Ovary (tissue), 9 donors: Measurements from ENCODE around the gene CCDC86. TPM values are rescaled to one million over a fixed set of nuclear protein-coding genes. Genes with fewer than 3 reads are reported as not detected.

Experiments
- DNase-seq, 5 donors: peaks; one replicate each; pipeline ENCODE4 v3.0.0-alpha.2; 2019 to 2020
- H3K27ac ChIP-seq, 2 donors: fragments of 200-600 bp; one replicate each; pipeline versions ENCODE4 v1.5.1 to v1.8.0; 2019 to 2022
- H3K27me3 ChIP-seq: fragments of 200-600 bp; one replicate; pipeline ENCODE4 v1.8.0; 2022
- H3K36me3 ChIP-seq: fragments of 200-600 bp; sonication (generic); one replicate; pipeline ENCODE4 v1.5.1; 2019
- H3K4me1 ChIP-seq: one replicate; pipeline ENCODE4 v1.8.1; 2013; ENCODE audit warnings: mild to moderate bottlenecking, moderate library complexity; ENCODE audit not compliant: insufficient read depth
- H3K4me3 ChIP-seq: fragments of 200-600 bp; sonication (generic); one replicate; pipeline ENCODE4 v1.5.1; 2017
- H3K9me3 ChIP-seq, 2 donors: fragments of 200-600 bp in 1 of 2; sonication (generic) in 1 of 2; one replicate each; pipeline versions ENCODE4 v1.5.1 to v1.8.1; 2013 to 2019; ENCODE audit warnings: mild to moderate bottlenecking in 1 of 2, moderate library complexity in 1 of 2
- CTCF ChIP-seq, 3 donors: fragments of 450-650 bp in 2 of 3; fragments of 200-600 bp in 1 of 3; IDR thresholded peaks; one replicate each; pipeline versions ENCODE4 v1.5.1 to v1.8.0; 2016 to 2022; ENCODE audit warnings: antibody characterized with exemption in 3 of 3, mild to moderate bottlenecking in 1 of 3
- EP300 ChIP-seq: sonication (generic); formaldehyde crosslinking; IDR thresholded peaks from one replicate; pipeline ENCODE4 v1.6.1; 2017; ENCODE audit warnings: antibody characterized with exemption
- POLR2A ChIP-seq: fragments of 450-650 bp; IDR thresholded peaks from one replicate; pipeline ENCODE4 v1.6.1; 2017; ENCODE audit warnings: antibody characterized with exemption, mild to moderate bottlenecking, moderate library complexity
- WGBS, 3 donors: extraction: QIAGEN DNeasy Blood & Tissue Kit in 1 of 3; methylation state at CpG; one replicate each; pipeline versions ENCODE4 v1.1.5 to v1.1.7; 2013 to 2017; 5-methylcytosine and 5-hydroxymethylcytosine counted together
- intact Hi-C, 4 donors: fragments of 100-400 bp; cut with DNase I; formaldehyde crosslinking; loops; one replicate each; pipeline versions ENCODE4 v1.11.0 to v1.15.1; 2022 to 2023
- polyA plus RNA-seq, 2 donors: library from polyadenylated mRNA; stranded (reverse); fragments of 200-250 nt in 1 of 2; fragments of 350-450 nt in 1 of 2; fragmentation: Illumina TruSeq in 1 of 2; extraction: RNeasy Lipid Tissue Mini Kit (QIAGEN cat#74804) in 1 of 2; gene quantifications; one replicate each; pipeline ENCODE4 v1.2.3, GENCODE V29; 2013 to 2014
- total RNA-seq, 7 donors: library from RNA; depleted of rRNA in 2 of 7; stranded (reverse); fragments of >200 nt in 2 of 7; fragmentation: NEBNext Ultra II Directional in 3 of 7; extraction: Animal tissue kit (Norgen Biotek cat#: 25700) in 3 of 7; gene quantifications; one replicate each; pipeline versions ENCODE4 v1.1.0 to v1.2.4, GENCODE V29; 2016 to 2023
- donor health status: DM: no; HTN: no; CAD: no; lungs with moderate emphysema.
- donor health status: DM: no; HTN: no; CAD: no.
- donor health status: Bipolar disorder and iron deficiency.
- donor health status: DM: yes; HTN: yes; CAD: no.
- donor health status: DM: no; HTN: no; CAD: no.
- donor health status: DM: yes; HTN: yes; CAD: no.

The CCDC86 gene
- total and polyA plus RNA-seq, 9 donors = 7.0 to 32.9 (median 19.8) TPM

GRCh38 chr11:60845338-60845737 lies 3.4 kb downstream of the CCDC86 start:
- Histone ChIP-seq H3K36me3 (no peaks in the 10 kb centered on the region), H3K4me1 (peaks cover 16% of the 10 kb centered on the region), H3K4me3 (no peak overlapping the region), H3K27me3 (no peaks in the 10 kb centered on the region), H3K27ac (no peak overlapping the region), H3K9me3 (no peaks in the 10 kb centered on the region)
- intact Hi-C loops = loop anchor here in 1 of 4 donors (10.0 kb wide), 1 partner anchor 49 kb away; no protein-coding TSS in a partner anchor
- WGBS, 3 donors = 78 to 86% (median 82%) methylated on average over 8 of the region's 8 CpGs
- no peak for DNase-seq
- no peak for TF ChIP-seq EP300
- TF ChIP-seq CTCF (IDR thresholded peaks at IDR 0.05) = no peak
- no peak for TF ChIP-seq POLR2A

- Histone ChIP-seq H3K9me3 (no peaks in the 10 kb centered on the region), H3K27me3 (no peaks in the 10 kb centered on the region), H3K27ac (no peak overlapping the region), H3K36me3 (no peaks in the 10 kb centered on the region), H3K4me3 (no peak overlapping the region), H3K4me1 (peaks cover 6% of the 10 kb centered on the region)
- 74 to 83% (median 75%) methylated on average over 13 of the region's 13 CpGs for WGBS, 3 donors
- intact Hi-C loops = loop anchor here in 1 of 4 donors (10.0 kb wide), 1 partner anchor 48 kb away; no protein-coding TSS in a partner anchor
- no peak for TF ChIP-seq CTCF (IDR thresholded peaks at IDR 0.05)
- no peak for TF ChIP-seq EP300
- no peak for TF ChIP-seq POLR2A
- DNase-seq = no peak
Observed at GRCh38 chr11:60847281-60847680, 5.4 kb downstream of the CCDC86 start.

GRCh38 chr11:60847896-60848295 lies 6.0 kb downstream of the CCDC86 start:
- no peaks in the 10 kb centered on the region for H3K9me3 ChIP-seq
- TF ChIP-seq CTCF (IDR thresholded peaks at IDR 0.05) (no peak), POLR2A (no peak), EP300 (no peak)
- WGBS, 3 donors = 83 to 90% (median 85%) methylated on average over 12 of the region's 12 CpGs
- intact Hi-C loops = loop anchor here in 1 of 4 donors (10.0 kb wide), 1 partner anchor 47 kb away; no protein-coding TSS in a partner anchor
- no peaks in the 10 kb centered on the region for H3K27me3 ChIP-seq
- H3K4me3 ChIP-seq = no peak overlapping the region
- peaks cover 6% of the 10 kb centered on the region for H3K4me1 ChIP-seq
- H3K27ac ChIP-seq = no peak overlapping the region
- DNase-seq = no peak
- no peaks in the 10 kb centered on the region for H3K36me3 ChIP-seq

- H3K4me3 ChIP-seq = no peak overlapping the region
- no peaks in the 10 kb centered on the region for H3K9me3 ChIP-seq
- H3K4me1 ChIP-seq = peaks cover 2% of the 10 kb centered on the region
- DNase-seq = no peak
- H3K36me3 ChIP-seq = no peaks in the 10 kb centered on the region
- no peak overlapping the region for H3K27ac ChIP-seq
- intact Hi-C loops = loop anchor here in 1 of 4 donors (10.0 kb wide), 1 partner anchor 46 kb away; no protein-coding TSS in a partner anchor
- no peak for TF ChIP-seq POLR2A
- no peak for TF ChIP-seq CTCF (IDR thresholded peaks at IDR 0.05)
- TF ChIP-seq EP300 = no peak
- WGBS, 3 donors = 80 to 85% (median 85%) methylated on average over 10 of the region's 10 CpGs
- H3K27me3 ChIP-seq = no peaks in the 10 kb centered on the region
Observed at GRCh38 chr11:60848714-60849151, 6.8 kb downstream of the CCDC86 start.
